ENCODE results near the gene CCDC102B.

The CCDC102B gene

GRCh38 chr18:68944330-68944729 lies 146.4 kb downstream of the CCDC102B start:
- POLR2A ChIA-PET, result no interaction called here
- no peak for TF ChIP-seq CTCF (IDR thresholded peaks at IDR 0.05; ENCODE audit: control extremely low read depth, extremely low read depth, low read depth, missing control alignments)
- no peak for DNase-seq (ENCODE audit: extremely low spot score)
- CTCF ChIA-PET, result interaction anchor here (0.7 to 1.1 kb wide), 2 partner anchors 18 to 23 kb away, joined by 3 read pairs; no protein-coding TSS in a partner anchor

- ChIA-PET POLR2A (no interaction called here), CTCF (interaction anchor here (1.1 to 1.2 kb wide), 2 partner anchors 19 to 20 kb away, joined by 3 read pairs; no protein-coding TSS in a partner anchor)
- TF ChIP-seq CTCF (IDR thresholded peaks at IDR 0.05; ENCODE audit: control extremely low read depth, extremely low read depth, low read depth, missing control alignments), result no peak
- DNase-seq (ENCODE audit: extremely low spot score), result no peak
These were observed 146.9 kb downstream of the CCDC102B start for GRCh38 chr18:68944826-68945225.

- CTCF ChIA-PET, result interaction anchor here (1.0 kb wide), 1 partner anchor 12 kb away, joined by 6 read pairs; no protein-coding TSS in a partner anchor
- TF ChIP-seq CTCF (IDR thresholded peaks at IDR 0.05; ENCODE audit: control extremely low read depth, extremely low read depth, low read depth, missing control alignments), result no peak
- DNase-seq (ENCODE audit: extremely low spot score), result no peak
- POLR2A ChIA-PET, result no interaction called here
These were observed 150.7 kb downstream of the CCDC102B start for GRCh38 chr18:68948622-68949021.

GRCh38 chr18:68954738-68955137 lies 156.9 kb downstream of the CCDC102B start:
- no peak for TF ChIP-seq CTCF (IDR thresholded peaks at IDR 0.05; ENCODE audit: control extremely low read depth, extremely low read depth, low read depth, missing control alignments)
- no peak for DNase-seq (ENCODE audit: extremely low spot score)
- CTCF ChIA-PET, result interaction anchor here (1.3 kb wide), 1 partner anchor 10 kb away, joined by 5 read pairs; no protein-coding TSS in a partner anchor

GRCh38 chr18:68956650-68957049 lies 158.8 kb downstream of the CCDC102B start:
- CTCF ChIA-PET, result no interaction called here
- no peak for DNase-seq (ENCODE audit: extremely low spot score)
- TF ChIP-seq CTCF (IDR thresholded peaks at IDR 0.05; ENCODE audit: control extremely low read depth, extremely low read depth, low read depth, missing control alignments), result no peak
- POLR2A ChIA-PET, result no interaction called here

More at GRCh38 chr18:68954738-68955137, 156.9 kb downstream of the CCDC102B start:
- POLR2A ChIA-PET, result no interaction called here

- no peak for TF ChIP-seq CTCF (IDR thresholded peaks at IDR 0.05; ENCODE audit: control extremely low read depth, extremely low read depth, low read depth, missing control alignments)
- ChIA-PET POLR2A (no interaction called here), CTCF (interaction anchor here (1.7 kb wide), 1 partner anchor 12 kb away, joined by 6 read pairs; no protein-coding TSS in a partner anchor)
- no peak for DNase-seq (ENCODE audit: extremely low spot score)
These were observed 162.5 kb downstream of the CCDC102B start for GRCh38 chr18:68960355-68960754.
